NCI-H774 (cell line): ENCODE data around the gene PCED1B.
A peak's percentile ranks its signal among the peaks of the same experiment; 100 is the strongest.
"Not testable (repeated sequence)": the region's sequence is repeated elsewhere in the genome, so short reads cannot be mapped to it uniquely, and the experiment has no call there.

ENCODE experiments used
- DNase-seq: peaks from one replicate; lab custom pipeline; 2025; lab: John Stamatoyannopoulos, UW

Gene PCED1B

GRCh38 chr12:47273191-47273626 lies 193.8 kb downstream of the PCED1B start:
- DNase-seq, result no peak

- DNase-seq, result no peak
Measured at GRCh38 chr12:47274760-47275159, 195.3 kb downstream of the PCED1B start.

- no peak for DNase-seq
Measured at GRCh38 chr12:47276253-47276620, 196.8 kb downstream of the PCED1B start.

GRCh38 chr12:47276621-47277309 lies 197.3 kb downstream of the PCED1B start:
- DNase-seq, result peak; percentile 18

GRCh38 chr12:47277972-47278448 lies 198.6 kb downstream of the PCED1B start:
- DNase-seq, result no peak

- not testable (repeated sequence) for DNase-seq
Measured at GRCh38 chr12:47279758-47280157, 200.3 kb downstream of the PCED1B start.

GRCh38 chr12:47280543-47281300 lies 201.3 kb downstream of the PCED1B start:
- DNase-seq, result no peak

GRCh38 chr12:47281667-47282171 lies 202.3 kb downstream of the PCED1B start:
- DNase-seq, result no peak

GRCh38 chr12:47282206-47282605 lies 202.8 kb downstream of the PCED1B start:
- no peak for DNase-seq
